Measurements from ENCODE around the gene MRPL53.
A peak's percentile ranks its signal among the peaks of the same experiment; 100 is the strongest.

MRPL53 gene

DNA sequence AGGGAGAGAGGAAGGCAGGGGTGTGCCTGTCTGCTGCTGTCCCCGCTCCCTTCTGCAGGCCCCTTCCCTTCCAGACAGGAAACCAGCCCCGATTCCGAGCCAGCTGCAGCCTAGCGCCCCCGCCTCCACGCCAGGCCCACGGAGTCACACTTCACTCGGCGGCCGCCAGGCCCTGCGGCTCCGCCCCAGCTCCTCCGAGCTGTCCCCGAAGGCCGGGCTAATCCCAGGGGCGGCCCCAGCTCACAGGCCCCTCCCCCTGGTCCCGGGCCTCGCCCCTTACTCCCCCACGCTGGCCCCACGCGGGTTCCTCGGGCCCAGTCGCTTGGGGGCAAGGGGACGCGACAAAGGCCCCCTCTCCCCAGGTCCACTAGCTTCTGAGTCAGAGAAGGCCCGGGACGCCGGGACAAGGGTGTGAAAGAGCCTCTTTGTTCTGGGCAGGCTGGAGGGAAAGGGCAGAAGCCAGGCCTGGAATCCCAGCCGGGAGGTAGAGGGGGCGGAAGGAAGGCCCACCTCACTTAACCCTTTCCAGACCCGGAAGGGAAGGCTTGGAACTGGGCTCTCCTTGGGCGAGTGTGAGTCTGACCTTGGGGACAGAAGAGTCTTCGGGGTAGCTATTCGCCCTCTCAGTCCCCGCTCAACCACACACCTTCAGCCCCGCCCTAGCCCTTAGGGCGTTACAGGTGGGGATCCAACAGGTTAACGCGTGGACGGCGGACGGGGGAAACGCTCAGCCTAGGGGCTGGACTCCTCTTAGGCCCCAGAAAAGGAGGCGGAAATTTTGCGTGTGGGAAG lies 31.9 kb downstream of the MRPL53 start (continued):
- no peak for TF ChIP-seq OVOL3 (tag by site-specific recombination; IDR thresholded peaks at IDR 0.05)
- no peak for TF ChIP-seq ZNF600 (tag by site-specific recombination; IDR thresholded peaks at IDR 0.05)
- no peak; the same call in 1 of the 2 replicates for TF ChIP-seq TCF7L2 (IDR thresholded peaks at IDR 0.05; ENCODE audit: borderline replicate concordance, low read depth, low read length)
- TF ChIP-seq, protein P1, sequence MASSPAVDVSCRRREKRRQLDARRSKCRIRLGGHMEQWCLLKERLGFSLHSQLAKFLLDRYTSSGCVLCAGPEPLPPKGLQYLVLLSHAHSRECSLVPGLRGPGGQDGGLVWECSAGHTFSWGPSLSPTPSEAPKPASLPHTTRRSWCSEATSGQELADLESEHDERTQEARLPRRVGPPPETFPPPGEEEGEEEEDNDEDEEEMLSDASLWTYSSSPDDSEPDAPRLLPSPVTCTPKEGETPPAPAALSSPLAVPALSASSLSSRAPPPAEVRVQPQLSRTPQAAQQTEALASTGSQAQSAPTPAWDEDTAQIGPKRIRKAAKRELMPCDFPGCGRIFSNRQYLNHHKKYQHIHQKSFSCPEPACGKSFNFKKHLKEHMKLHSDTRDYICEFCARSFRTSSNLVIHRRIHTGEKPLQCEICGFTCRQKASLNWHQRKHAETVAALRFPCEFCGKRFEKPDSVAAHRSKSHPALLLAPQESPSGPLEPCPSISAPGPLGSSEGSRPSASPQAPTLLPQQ (tag by site-specific recombination; IDR thresholded peaks at IDR 0.05): peak; percentile 81
- TF ChIP-seq ZNF544 (tag by site-specific recombination; IDR thresholded peaks at IDR 0.05): no peak
- TF ChIP-seq GLIS1 (tag by site-specific recombination; IDR thresholded peaks at IDR 0.05): peak; percentile 88
- TF ChIP-seq ZNF660 (tag by site-specific recombination; IDR thresholded peaks at IDR 0.05): 0 out of 2 replicates have a peak, but pooled peaks have one; percentile 39
- peak; percentile 85 for TF ChIP-seq ZFHX2 (tag by site-specific recombination; conservative IDR thresholded peaks at IDR 0.05)
- no peak for TF ChIP-seq ZNF768 (tag by site-specific recombination; IDR thresholded peaks at IDR 0.05)
- TF ChIP-seq, protein P2, sequence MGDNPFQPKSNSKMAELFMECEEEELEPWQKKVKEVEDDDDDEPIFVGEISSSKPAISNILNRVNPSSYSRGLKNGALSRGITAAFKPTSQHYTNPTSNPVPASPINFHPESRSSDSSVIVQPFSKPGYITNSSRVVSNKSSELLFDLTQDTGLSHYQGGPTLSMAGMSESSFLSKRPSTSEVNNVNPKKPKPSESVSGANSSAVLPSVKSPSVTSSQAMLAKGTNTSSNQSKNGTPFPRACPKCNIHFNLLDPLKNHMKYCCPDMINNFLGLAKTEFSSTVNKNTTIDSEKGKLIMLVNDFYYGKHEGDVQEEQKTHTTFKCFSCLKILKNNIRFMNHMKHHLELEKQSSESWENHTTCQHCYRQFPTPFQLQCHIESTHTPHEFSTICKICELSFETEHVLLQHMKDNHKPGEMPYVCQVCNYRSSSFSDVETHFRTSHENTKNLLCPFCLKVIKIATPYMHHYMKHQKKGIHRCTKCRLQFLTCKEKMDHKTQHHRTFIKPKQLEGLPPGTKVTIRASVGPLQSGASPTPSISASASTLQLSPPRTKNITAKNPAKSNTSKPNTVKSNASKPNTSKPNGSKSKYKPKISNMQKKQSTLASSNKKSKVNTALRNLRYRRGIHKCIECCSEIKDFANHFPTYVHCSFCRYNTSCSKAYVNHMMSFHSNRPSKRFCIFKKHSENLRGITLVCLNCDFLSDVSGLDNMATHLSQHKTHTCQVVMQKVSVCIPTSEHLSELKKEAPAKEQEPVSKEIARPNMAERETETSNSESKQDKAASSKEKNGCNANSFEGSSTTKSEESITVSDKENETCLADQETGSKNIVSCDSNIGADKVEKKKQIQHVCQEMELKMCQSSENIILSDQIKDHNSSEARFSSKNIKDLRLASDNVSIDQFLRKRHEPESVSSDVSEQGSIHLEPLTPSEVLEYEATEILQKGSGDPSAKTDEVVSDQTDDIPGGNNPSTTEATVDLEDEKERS (tag by site-specific recombination; IDR thresholded peaks at IDR 0.05): no peak
- TF ChIP-seq ZNF350 (tag by site-specific recombination; IDR thresholded peaks at IDR 0.05): no peak
- TF ChIP-seq MYNN (tag by site-specific recombination; IDR thresholded peaks at IDR 0.05; ENCODE audit: borderline replicate concordance): 0 out of 2 replicates have a peak, but pooled peaks have one; percentile 8
- TF ChIP-seq BCL11B (tag by site-specific recombination; IDR thresholded peaks at IDR 0.05; ENCODE audit: low read depth): no peak
- TF ChIP-seq, protein P3, sequence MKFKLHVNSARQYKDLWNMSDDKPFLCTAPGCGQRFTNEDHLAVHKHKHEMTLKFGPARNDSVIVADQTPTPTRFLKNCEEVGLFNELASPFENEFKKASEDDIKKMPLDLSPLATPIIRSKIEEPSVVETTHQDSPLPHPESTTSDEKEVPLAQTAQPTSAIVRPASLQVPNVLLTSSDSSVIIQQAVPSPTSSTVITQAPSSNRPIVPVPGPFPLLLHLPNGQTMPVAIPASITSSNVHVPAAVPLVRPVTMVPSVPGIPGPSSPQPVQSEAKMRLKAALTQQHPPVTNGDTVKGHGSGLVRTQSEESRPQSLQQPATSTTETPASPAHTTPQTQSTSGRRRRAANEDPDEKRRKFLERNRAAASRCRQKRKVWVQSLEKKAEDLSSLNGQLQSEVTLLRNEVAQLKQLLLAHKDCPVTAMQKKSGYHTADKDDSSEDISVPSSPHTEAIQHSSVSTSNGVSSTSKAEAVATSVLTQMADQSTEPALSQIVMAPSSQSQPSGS (tag by site-specific recombination; IDR thresholded peaks at IDR 0.05; ENCODE audit: low read depth): no peak
- TF ChIP-seq MZF1 (tag by site-specific recombination; IDR thresholded peaks at IDR 0.05; ENCODE audit: borderline replicate concordance): no peak
- TF ChIP-seq, protein P4, sequence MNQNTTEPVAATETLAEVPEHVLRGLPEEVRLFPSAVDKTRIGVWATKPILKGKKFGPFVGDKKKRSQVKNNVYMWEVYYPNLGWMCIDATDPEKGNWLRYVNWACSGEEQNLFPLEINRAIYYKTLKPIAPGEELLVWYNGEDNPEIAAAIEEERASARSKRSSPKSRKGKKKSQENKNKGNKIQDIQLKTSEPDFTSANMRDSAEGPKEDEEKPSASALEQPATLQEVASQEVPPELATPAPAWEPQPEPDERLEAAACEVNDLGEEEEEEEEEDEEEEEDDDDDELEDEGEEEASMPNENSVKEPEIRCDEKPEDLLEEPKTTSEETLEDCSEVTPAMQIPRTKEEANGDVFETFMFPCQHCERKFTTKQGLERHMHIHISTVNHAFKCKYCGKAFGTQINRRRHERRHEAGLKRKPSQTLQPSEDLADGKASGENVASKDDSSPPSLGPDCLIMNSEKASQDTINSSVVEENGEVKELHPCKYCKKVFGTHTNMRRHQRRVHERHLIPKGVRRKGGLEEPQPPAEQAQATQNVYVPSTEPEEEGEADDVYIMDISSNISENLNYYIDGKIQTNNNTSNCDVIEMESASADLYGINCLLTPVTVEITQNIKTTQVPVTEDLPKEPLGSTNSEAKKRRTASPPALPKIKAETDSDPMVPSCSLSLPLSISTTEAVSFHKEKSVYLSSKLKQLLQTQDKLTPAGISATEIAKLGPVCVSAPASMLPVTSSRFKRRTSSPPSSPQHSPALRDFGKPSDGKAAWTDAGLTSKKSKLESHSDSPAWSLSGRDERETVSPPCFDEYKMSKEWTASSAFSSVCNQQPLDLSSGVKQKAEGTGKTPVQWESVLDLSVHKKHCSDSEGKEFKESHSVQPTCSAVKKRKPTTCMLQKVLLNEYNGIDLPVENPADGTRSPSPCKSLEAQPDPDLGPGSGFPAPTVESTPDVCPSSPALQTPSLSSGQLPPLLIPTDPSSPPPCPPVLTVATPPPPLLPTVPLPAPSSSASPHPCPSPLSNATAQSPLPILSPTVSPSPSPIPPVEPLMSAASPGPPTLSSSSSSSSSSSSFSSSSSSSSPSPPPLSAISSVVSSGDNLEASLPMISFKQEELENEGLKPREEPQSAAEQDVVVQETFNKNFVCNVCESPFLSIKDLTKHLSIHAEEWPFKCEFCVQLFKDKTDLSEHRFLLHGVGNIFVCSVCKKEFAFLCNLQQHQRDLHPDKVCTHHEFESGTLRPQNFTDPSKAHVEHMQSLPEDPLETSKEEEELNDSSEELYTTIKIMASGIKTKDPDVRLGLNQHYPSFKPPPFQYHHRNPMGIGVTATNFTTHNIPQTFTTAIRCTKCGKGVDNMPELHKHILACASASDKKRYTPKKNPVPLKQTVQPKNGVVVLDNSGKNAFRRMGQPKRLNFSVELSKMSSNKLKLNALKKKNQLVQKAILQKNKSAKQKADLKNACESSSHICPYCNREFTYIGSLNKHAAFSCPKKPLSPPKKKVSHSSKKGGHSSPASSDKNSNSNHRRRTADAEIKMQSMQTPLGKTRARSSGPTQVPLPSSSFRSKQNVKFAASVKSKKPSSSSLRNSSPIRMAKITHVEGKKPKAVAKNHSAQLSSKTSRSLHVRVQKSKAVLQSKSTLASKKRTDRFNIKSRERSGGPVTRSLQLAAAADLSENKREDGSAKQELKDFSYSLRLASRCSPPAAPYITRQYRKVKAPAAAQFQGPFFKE (tag by site-specific recombination; IDR thresholded peaks at IDR 0.05; ENCODE audit: borderline replicate concordance): no peak
- no peak for TF ChIP-seq HOXC10 (CRISPR knock-in tag; IDR thresholded peaks at IDR 0.05)
- no peak for TF ChIP-seq ZNF175 (tag by site-specific recombination; IDR thresholded peaks at IDR 0.05)
- TF ChIP-seq ZNF394 (tag by site-specific recombination; IDR thresholded peaks at IDR 0.05; ENCODE audit: borderline replicate concordance): peak; percentile 97
- no peak for TF ChIP-seq ZNF16 (tag by site-specific recombination; IDR thresholded peaks at IDR 0.05; ENCODE audit: low read depth)
- no peak for TF ChIP-seq ZNF132 (tag by site-specific recombination; IDR thresholded peaks at IDR 0.05; ENCODE audit: borderline replicate concordance)
- TF ChIP-seq RBAK (tag by site-specific recombination; IDR thresholded peaks at IDR 0.05): no peak
- TF ChIP-seq ZNF10 (tag by site-specific recombination; IDR thresholded peaks at IDR 0.05): no peak
- no peak for TF ChIP-seq ZNF157 (tag by site-specific recombination; IDR thresholded peaks at IDR 0.05)
- no peak for TF ChIP-seq ZNF558 (tag by site-specific recombination; IDR thresholded peaks at IDR 0.05)
- TF ChIP-seq ZFP41 (tag by site-specific recombination; IDR thresholded peaks at IDR 0.05; ENCODE audit: borderline replicate concordance): no peak

Data from HEK293 (cell line).